22Rv1 (cell line): ENCODE results near the gene HM13.
A peak's percentile ranks its signal among the peaks of the same experiment; 100 is the strongest.
"Not testable (repeated sequence)": the region's sequence is repeated elsewhere in the genome, so short reads cannot be mapped to it uniquely, and the experiment has no call there.

Experiments used
- H3K27ac ChIP-seq: fragments of 450-650 bp; 2 replicates; pipeline ENCODE4 v1.5.1; 2017
- ZFX ChIP-seq: fragments of 450-650 bp; IDR thresholded peaks from 2 replicates; pipeline ENCODE4 v1.6.1; 2017; ENCODE audit warnings: antibody characterized with exemption, borderline replicate concordance
- TF ChIP-seq, protein P1 (sequence below): fragments of 450-650 bp; IDR thresholded peaks from 2 replicates; pipeline ENCODE4 v1.5.1; 2017; ENCODE audit warnings: mild to moderate bottlenecking

The HM13 gene

DNA sequence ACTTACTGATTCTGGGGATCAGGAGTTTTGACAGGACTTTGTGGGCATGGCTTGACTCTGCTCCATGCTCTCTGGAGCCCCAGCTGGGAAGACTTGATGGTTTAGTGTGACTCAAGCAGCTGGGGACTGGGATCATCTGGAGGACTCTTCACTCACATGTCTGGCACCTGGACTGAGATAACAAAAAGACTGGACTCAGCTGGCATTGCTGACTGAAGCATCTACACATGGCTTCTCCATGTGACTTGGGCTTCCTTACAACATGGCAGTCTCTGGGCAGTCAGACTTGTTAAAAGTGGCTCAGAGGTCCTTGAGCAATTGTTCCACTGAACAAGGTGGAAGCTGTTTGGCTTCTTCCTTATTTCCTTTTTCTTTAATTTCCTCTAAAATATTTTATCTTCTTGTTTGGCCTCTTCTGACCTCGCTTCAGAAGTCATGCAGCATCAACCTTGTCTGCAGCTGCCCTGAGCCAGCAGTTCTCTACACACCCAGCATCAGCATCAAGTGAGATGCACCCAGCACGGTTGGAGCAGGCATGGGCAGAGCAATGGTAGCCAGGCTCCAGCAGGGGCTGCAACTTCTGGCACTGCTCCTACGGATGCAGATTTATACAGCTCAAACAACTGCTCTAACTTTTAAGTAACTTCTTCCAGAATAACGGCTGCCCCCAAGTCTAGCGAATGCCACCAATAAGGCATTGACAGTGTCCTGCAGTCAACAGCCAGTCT lies 5.6 kb upstream of the HM13 start:
- no peak overlapping the region for H3K27ac ChIP-seq
- TF ChIP-seq ZFX, result no peak
- TF ChIP-seq, protein P1, sequence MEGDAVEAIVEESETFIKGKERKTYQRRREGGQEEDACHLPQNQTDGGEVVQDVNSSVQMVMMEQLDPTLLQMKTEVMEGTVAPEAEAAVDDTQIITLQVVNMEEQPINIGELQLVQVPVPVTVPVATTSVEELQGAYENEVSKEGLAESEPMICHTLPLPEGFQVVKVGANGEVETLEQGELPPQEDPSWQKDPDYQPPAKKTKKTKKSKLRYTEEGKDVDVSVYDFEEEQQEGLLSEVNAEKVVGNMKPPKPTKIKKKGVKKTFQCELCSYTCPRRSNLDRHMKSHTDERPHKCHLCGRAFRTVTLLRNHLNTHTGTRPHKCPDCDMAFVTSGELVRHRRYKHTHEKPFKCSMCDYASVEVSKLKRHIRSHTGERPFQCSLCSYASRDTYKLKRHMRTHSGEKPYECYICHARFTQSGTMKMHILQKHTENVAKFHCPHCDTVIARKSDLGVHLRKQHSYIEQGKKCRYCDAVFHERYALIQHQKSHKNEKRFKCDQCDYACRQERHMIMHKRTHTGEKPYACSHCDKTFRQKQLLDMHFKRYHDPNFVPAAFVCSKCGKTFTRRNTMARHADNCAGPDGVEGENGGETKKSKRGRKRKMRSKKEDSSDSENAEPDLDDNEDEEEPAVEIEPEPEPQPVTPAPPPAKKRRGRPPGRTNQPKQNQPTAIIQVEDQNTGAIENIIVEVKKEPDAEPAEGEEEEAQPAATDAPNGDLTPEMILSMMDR, result no peak

DNA sequence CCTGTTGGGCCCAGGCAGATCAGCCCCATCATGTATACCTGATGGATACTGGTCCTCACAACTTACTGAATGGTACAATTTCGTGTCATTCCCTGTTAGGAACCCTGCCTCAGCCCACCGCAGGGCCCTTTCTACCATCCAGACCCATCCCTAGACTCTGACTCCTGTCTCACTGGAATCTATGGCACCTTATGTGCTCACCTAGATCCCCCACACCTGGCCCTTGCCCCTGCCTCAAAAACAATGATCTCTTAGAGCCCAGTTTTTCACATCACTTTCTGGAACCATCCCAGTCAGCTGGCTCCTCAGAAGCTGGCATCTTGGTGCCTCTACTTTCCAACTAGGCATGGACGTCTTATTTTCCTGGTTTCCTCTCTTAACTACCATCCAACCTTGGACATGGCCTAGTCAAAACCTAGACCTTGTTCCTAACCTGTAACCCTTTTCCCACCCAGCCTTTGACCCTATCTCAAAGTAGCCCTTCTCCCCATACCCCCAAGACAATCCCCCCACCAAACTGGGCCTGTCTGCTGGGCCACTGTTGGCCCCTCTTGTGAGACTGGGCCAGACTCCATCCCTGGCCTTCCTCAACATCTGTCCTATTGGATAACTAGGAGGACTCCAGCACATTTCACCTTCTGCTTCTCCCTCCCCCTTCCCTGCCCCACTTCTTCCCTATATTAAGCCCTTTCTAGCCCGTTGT lies 981 bp downstream of the HM13 start:
- H3K27ac ChIP-seq, result peak overlapping the region; percentile 67
- TF ChIP-seq, protein P1, result no peak
- TF ChIP-seq ZFX, result no peak

DNA sequence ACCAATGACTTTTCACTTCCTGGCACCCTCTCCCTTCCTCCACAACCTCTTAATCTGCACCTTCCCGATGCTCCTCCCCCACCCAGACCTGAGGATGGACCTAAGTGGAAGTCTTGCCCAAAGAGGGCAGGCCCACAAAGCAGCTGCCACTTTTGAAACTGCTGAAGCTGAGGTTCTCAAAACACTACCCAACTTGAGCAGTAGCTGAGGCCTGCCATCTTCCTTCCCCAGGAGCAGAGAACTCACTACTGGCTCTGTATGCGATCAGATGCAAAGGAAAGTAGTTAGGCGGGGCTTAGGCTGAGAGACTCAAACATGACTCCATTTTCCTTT lies 1.5 kb downstream of the HM13 start:
- H3K27ac ChIP-seq, result 0 out of 2 replicates have a peak overlapping the region, but pooled peaks have one; percentile 50
- TF ChIP-seq, protein P1, result no peak
- no peak for TF ChIP-seq ZFX

DNA sequence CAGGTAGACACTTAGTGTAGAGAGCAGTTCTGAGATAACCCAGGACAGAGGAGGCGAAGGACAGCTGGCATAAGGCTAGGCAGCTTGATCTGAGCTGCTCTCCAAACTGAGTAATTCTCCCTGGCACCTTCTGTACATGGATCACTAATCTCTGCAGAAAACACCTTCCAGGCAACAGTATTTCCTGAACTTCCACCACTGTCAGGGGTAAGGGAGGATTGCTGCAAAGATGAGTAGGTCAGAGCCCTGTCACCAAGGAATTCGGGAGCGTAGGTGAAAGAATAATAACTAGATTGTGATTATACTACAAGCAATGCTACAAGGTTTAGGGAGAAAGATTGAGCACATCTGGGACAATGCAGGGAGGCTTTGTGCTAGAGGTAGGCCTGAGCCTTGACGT lies 1.9 kb downstream of the HM13 start:
- TF ChIP-seq ZFX, result no peak
- TF ChIP-seq, protein P1, result no peak
- peak overlapping the region; percentile 50; the same call in 1 of the 2 replicates for H3K27ac ChIP-seq

DNA sequence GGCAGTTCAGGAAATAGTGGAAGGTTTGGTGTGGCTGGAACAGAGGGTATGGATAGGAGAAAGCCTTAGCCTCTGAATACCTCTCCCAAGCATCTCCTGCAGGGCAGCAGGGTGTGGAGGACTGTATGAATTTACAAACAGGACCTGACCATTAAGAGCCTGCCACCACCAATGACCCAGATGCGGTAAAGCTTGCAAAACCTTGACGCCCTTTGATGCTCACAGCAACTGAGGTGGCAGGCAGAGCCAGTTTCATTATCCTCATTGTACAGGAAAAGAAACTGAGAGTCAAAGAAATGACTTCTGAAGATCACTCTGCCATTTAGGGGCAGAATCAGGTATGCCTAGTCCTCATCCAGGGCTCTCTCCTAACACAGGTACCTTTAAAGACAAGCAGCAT lies 2.4 kb downstream of the HM13 start:
- TF ChIP-seq ZFX, result no peak
- TF ChIP-seq, protein P1, result no peak
- peak overlapping the region; percentile 50 for H3K27ac ChIP-seq

DNA sequence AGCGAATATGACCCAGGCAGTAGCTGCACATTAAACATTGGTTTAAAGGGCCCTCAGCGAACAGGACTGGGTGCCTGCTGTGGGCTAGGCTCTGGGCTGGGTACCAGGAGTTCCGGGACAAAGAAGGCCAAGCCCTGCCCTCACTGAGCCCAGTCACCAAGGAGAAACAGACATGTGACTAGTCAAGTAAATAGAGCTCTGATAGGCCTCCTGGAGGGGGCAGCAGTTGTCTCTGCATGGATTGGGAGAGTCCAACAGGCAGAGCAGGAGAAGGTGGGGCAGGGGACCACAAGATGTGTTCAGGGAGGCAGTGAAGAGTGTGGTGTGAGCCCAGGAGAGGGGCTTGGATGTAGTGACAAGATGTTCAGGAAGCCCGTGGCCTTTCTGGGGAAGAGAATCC lies 3.1 kb downstream of the HM13 start:
- H3K27ac ChIP-seq, result peak overlapping the region; percentile 50

DNA sequence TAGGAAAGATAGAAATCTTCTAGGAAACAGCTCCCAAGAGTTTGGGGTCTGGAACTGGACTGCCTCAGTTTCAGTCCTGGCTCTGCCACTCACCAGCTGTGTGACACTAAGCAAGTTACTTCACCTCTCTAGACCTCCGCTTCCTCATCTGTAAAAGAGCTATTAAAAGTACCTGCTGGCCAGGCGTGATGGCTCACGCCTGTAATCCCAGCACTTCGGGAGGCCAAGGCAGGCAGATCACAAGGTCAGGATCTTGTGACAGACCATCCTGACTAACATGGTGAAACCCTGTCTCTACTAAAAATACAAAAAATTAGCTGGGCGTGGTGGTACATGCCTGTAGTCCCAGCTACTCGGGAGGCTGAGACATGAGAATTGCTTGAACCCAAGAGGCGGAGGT lies 7.0 kb downstream of the HM13 start:
- H3K27ac ChIP-seq, result not testable (repeated sequence)

More for the DNA sequence above, 3.1 kb downstream of the HM13 start:
- TF ChIP-seq, protein P1, result peak; percentile 50; the same call in 1 of the 2 replicates
- no peak for TF ChIP-seq ZFX

DNA sequence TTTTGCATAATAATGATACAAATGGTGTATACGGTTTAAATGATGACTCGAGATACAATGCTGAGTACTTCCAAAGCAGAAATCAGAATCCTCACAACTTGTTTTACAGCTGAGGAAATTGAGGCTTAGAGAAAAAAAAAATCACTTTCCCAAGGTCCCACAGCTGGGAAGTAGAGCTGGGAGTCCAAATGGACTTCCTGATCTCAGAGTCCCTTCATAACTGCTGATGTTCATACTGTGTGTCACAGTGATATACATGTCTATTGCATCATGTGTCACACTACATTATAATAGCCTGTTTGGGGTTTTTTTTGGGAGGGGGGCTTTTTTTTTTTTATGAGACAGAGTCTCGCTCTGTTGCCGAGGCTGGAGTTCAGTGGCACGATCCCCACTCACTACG lies 8.5 kb downstream of the HM13 start:
- no peak for TF ChIP-seq ZFX
- TF ChIP-seq, protein P1, result no peak
- H3K27ac ChIP-seq, result no peak overlapping the region
